HG02623 (cell line): ENCODE results near the gene OR52H1.
"Not testable (repeated sequence)": the region's sequence is repeated elsewhere in the genome, so short reads cannot be mapped to it uniquely, and the experiment has no call there.

ENCODE experiments used
- ATAC-seq: cut with Tn5 transposase; IDR thresholded peaks from one replicate; pipeline ENCODE4 v1.9.1; 2021; ENCODE audit warnings: moderate library complexity; ENCODE audit not compliant: unreplicated experiment

Gene OR52H1

GRCh38 chr11:5548440-5548839 lies at the start of gene OR52H1:
Gene OR52H1, minus strand, starts transcription at chr11:5548540. Its CDS starts 3,035 bp downstream, at chr11:5545505.
- no peak for ATAC-seq

GRCh38 chr11:5597953-5598352 lies 49.6 kb upstream of the OR52H1 start:
- ATAC-seq: no peak

DNA sequence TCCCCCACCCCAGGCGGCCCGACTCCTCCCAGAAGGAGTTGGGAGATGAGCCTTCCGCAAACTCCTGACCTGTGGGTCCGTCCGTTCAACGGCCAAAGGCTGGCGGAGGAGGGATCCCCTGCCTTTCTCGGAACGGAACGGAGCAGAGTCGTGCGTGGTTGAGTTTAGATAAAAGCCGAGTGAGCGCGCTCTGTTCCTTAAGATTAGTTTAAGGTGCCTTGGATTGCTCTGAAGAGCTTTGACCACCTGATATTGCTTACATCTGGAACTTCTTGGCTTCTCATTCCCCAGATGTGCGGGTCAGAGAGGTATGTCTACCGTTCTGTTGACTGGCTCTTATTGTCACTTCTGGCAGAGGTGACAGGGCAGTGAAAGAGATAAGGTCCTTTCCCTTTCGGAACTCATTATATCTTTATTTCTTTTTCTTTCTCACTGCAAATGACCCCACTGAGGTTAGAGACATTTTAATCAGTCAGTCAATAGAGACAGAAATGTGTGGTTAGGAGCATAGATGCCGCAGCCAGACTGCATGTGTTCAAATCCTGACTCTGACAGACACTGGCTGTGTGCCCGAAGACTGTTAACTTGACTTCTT lies 48.4 kb upstream of the OR52H1 start, which contains the start of gene TRIM6:
Gene TRIM6 (plus strand): TSS at position 31 of the 595 bp plus-strand sequence. CDS start 261 bp downstream, at position 292.
- ATAC-seq: peak; percentile 41

- no peak for ATAC-seq
These were observed 44.8 kb upstream of the OR52H1 start for GRCh38 chr11:5593146-5593545.

- ATAC-seq: no peak
These were observed 44.3 kb upstream of the OR52H1 start for GRCh38 chr11:5592615-5593014.

GRCh38 chr11:5591613-5592012 lies 43.3 kb upstream of the OR52H1 start:
- ATAC-seq: no peak

- ATAC-seq: not testable (repeated sequence)
These were observed 41.6 kb upstream of the OR52H1 start for GRCh38 chr11:5589906-5590305.

DNA sequence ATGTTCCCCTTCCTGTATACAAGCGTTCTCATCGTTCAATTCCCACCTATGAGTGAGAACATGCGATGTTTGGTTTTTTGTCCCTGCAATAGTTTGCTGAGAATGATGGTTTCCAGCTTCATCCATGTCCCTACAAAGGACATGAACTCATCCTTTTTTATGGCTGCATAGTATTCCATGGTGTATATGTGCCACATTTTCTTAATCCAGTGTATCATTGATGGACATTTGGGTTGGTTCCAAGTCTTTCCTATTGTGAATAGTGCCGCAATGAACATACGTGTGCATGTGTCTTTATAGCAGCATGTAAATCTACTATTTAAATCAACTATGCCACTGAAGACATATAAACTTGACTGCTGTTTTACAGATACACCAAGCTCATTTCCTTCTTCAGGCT lies 36.1 kb upstream of the OR52H1 start:
- not testable (repeated sequence) for ATAC-seq

GRCh38 chr11:5581014-5581413 lies 32.7 kb upstream of the OR52H1 start:
- ATAC-seq: no peak

DNA sequence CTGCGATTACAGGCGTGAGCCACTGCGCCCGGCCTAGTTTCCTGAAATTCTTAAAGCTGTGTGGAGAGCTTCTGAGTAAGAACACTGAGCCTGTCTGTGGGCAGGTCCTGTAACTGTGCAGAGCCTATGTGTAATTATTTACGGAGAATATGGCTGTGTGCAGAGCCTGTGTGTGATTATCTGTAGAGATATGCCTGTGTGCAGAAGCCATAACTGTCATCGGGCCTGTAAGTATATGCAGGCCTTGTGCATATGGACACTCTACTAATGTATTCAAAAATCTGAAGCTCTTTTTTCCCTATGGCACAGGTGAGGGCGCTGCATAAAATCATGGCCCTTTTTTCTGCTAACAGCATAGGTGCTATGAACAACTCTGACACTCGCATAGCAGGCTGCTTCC lies 32.2 kb upstream of the OR52H1 start, which contains the start of gene OR52B6:
Gene OR52B6 (plus strand): TSS at position 301 of the 400 bp plus-strand sequence. CDS start 0 bp downstream, at position 301.
- ATAC-seq: no peak

GRCh38 chr11:5577101-5577500 lies 28.8 kb upstream of the OR52H1 start:
- no peak for ATAC-seq

- no peak for ATAC-seq
These were observed 26.8 kb upstream of the OR52H1 start for GRCh38 chr11:5575152-5575551.

GRCh38 chr11:5574654-5575053 lies 26.3 kb upstream of the OR52H1 start:
- no peak for ATAC-seq

GRCh38 chr11:5564259-5565019 lies 16.1 kb upstream of the OR52H1 start:
- ATAC-seq: no peak

DNA sequence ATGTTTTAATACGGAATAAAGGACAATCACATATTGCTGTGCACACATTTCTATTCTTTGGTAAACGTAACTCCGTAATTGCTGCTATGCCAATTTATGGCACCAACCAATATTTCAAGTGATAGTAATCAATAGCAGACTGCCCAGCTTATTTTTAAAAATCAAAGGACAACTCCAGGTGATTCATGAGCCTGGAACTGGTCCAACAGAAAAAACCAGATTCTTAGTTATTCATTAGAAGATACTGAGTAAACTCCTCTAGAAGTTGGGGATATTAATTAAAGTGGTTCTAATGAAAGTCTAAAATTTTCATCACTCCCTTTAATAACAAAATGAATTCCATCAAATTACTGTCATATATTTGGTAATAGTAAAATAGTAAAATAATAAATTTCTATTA lies 9.4 kb upstream of the OR52H1 start:
- no peak for ATAC-seq

DNA sequence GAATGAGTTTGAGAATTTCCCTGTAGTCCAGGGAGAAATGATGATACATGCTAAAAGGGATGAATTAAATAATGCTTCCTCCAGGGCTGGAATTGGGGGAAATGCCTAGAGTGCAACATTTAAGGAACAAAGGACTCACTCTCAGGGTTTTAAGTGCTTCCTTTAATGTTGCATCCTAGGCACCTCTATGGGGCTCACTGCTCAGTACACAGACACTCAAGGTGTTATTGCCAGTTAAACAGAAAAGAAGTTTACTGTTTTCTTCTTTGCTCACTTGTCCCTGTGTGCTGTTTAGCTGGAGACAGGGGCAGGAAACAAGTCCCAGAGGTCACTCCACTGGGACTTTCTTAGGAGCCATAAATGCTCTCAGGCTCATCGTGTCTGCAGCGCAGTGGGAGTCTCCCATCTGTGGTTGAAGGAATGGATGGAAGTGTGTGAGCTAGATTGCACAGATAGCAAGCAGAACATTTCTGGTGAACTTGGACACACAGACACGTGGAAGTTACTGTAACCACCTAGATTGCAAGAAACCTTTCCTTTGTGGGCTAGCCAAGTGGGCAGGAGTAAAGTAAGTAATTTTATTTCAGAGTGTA lies 8.4 kb upstream of the OR52H1 start:
- no peak for ATAC-seq

DNA sequence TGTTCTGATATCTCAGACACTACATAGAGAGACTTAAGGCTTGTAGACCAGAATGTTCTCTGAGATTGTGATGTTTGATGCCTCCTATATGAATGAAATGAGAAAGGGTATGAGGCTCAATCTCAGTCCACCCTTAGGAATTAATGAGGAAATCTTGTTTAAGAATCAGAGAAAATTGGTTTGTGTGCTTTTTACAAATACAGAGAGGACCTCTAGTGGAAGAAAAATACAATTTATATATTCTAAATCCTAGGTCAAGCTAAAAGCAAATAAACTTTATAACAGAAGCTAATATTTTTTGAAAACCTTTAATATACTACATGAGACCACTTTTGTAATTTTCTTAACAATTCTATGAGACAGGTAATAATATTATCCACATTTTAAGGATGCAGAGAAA lies 5.0 kb upstream of the OR52H1 start:
- ATAC-seq: no peak

DNA sequence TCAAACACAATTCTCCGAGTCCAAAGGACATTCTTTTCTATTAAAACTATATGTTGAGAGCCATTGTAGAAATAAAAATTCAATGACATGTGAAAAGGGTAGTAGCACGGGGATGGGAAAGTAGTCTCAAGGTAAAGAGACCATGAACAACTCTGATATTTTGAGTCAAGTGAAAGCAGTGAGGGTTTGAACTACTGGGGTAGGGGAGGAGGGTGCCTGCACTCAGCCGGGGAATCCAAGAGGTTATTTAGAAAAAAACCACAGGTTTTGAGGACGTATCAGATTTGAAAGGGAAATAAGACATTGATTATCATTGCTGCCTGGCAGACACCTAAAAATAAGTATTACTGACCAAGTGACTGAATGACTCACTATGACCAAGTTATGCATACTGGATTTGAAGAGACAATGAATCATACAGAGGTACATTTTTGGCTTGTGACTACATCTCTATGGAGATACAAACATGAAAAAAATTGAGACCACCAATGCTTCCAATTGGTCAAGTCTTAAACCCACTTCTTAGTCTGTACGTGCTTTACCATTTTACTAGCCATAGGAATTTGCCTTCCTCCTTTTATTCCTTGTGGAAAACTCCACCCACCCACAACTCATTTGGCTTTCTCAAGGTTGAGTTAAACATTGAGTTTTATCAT lies 2.2 kb upstream of the OR52H1 start:
- peak; percentile 49 for ATAC-seq

GRCh38 chr11:5547982-5548381 lies 358 bp downstream of the OR52H1 start:
- ATAC-seq: no peak

DNA sequence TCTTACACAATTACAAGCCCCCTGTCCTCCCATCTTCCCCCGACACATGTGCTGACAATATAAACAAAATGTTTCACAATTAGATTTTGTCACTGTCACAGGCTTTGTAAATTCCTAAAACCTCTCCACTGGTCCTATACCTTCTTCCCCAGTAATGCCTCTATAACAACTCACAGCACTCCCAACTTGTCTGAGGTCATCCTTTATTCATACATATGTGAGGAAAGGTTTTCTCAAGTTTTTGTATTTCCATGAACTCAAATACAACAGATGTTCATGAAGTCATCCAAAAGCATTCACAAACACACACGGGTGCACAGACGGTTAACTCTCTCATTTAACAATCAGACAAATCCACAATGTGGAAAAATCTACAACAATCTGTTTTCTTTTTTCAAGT lies 1.9 kb downstream of the OR52H1 start:
- no peak for ATAC-seq

- ATAC-seq: no peak
These were observed 6.9 kb downstream of the OR52H1 start for GRCh38 chr11:5541427-5541826.
